ENCODE data around the gene VCPKMT.

Gene VCPKMT

GRCh38 chr14:50070840-50071548, 45.4 kb downstream of the VCPKMT start:
- TF ChIP-seq ZFX (IDR thresholded peaks at IDR 0.05; ENCODE audit: borderline replicate concordance) (no peak), CTCF (IDR thresholded peaks at IDR 0.05) (no peak)
- no peak overlapping the region for H3K27ac ChIP-seq

- H3K27ac ChIP-seq = no peak overlapping the region
- TF ChIP-seq ZFX (IDR thresholded peaks at IDR 0.05; ENCODE audit: borderline replicate concordance) (no peak), CTCF (IDR thresholded peaks at IDR 0.05) (no peak)
Measured at GRCh38 chr14:50070230-50070629, 46.1 kb downstream of the VCPKMT start.

DNA sequence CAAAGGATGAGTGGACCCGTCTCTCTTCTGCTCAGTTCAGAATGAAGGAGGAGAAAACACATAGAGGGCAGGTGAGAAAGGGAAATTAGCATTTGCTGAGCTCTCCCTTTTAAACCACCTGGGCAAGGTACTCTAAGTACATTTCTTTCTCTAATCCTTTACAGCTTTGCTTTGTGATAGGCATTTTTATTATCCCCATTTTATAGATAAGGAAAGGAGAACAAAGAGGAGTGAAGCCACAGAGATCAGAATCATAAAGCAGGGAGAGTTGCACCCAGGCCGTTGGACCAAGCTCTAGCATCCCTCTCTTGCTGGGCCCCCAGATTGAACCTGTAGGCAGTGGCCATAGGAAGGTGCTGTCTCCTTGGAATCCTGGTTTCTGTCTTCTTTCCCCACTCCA, 47.0 kb downstream of the VCPKMT start:
- no peak overlapping the region for H3K27ac ChIP-seq
- TF ChIP-seq ZFX (IDR thresholded peaks at IDR 0.05; ENCODE audit: borderline replicate concordance) (no peak), CTCF (IDR thresholded peaks at IDR 0.05) (no peak)

- H3K27ac ChIP-seq = no peak overlapping the region
- TF ChIP-seq ZFX (IDR thresholded peaks at IDR 0.05; ENCODE audit: borderline replicate concordance) (no peak), CTCF (IDR thresholded peaks at IDR 0.05) (no peak)
Measured at GRCh38 chr14:50068496-50068895, 47.9 kb downstream of the VCPKMT start.

DNA sequence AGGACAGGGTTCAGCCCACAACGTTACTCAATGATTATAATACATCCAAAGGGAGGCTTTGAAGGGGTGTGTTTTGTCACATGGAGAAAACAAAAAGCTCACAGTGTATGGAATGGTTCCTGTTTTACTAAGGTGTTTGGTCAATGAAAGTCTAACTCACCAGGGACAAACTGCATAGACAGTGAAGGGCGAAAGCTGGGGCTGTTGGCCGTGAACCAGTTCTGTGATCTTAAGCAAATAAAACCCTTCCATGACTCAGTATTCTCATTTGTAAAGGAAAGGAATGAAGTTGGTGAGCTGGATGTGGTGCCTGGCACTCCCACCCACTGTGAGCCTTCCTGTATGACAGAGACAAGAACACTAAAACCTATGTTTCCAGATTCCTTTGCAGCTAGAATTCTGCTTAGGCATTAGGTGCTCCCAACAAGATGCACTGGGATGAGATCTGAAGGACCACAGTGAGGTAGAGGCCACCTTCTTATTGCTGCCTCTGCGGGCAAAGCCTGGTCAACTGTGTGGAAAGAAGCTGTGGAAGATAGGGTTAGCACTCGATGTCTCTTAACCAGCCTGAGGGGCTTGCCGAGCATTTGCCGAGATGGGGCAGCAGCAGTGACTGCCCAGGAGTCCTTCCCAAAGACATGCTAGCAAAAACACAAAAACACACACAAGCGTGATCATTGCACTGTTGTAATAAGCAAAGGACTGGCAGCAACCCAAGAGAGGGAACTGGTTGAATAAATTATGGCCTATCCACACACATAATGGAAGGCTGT, 48.5 kb downstream of the VCPKMT start:
- no peak overlapping the region for H3K27ac ChIP-seq
- TF ChIP-seq CTCF (IDR thresholded peaks at IDR 0.05) (no peak), ZFX (IDR thresholded peaks at IDR 0.05; ENCODE audit: borderline replicate concordance) (no peak)

DNA sequence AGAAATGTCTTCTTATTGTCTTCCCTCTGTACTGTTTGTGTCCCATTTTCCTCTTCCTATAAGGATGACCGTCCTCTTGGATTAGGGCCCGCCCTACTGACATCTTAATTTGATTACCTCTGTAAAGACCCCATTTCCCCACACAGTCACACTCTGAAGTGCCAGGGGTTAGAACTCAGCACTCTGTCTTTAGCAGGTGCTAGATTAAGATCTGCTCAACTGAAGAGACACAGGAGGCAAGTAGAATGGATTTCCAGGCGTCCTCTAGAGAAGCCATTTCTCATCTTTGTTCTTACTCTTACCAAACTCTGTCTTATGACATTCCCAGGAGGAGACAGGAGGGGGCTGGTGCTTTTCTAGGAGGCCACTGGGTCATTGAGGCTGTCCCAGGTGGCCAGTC, 50.8 kb downstream of the VCPKMT start:
- no peak overlapping the region for H3K27ac ChIP-seq
- TF ChIP-seq ZFX (IDR thresholded peaks at IDR 0.05; ENCODE audit: borderline replicate concordance) (no peak), CTCF (IDR thresholded peaks at IDR 0.05) (no peak)

DNA sequence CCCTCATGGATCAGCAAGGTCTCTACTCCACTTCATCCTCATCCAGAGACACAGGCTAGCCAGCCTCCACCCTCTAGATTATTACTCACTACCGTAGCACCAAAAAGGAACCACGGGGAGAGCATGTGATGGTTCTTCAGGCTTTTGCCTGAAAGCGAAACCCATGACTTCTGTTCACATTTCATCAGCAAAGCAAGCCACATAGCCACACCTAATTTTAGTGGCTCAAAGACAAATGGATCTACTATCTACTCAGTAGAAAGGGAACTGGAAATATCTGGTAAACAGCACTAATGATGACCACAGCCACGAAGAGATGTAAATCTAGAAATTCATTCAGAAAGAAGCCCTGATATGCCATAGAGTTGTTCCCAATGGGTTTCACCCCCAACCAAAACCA, 51.4 kb downstream of the VCPKMT start:
- no peak overlapping the region for H3K27ac ChIP-seq
- TF ChIP-seq CTCF (IDR thresholded peaks at IDR 0.05) (no peak), ZFX (IDR thresholded peaks at IDR 0.05; ENCODE audit: borderline replicate concordance) (no peak)

Measured in 22Rv1 (cell line).